ENCODE results near the gene DERA. TPM values are rescaled to one million over a fixed set of nuclear protein-coding genes. Genes with fewer than 3 reads are reported as not detected.
A peak's percentile ranks its signal among the peaks of the same experiment; 100 is the strongest.

The DERA gene
- total RNA-seq, 1 donor from 2014 or later = 20.2 TPM

DNA sequence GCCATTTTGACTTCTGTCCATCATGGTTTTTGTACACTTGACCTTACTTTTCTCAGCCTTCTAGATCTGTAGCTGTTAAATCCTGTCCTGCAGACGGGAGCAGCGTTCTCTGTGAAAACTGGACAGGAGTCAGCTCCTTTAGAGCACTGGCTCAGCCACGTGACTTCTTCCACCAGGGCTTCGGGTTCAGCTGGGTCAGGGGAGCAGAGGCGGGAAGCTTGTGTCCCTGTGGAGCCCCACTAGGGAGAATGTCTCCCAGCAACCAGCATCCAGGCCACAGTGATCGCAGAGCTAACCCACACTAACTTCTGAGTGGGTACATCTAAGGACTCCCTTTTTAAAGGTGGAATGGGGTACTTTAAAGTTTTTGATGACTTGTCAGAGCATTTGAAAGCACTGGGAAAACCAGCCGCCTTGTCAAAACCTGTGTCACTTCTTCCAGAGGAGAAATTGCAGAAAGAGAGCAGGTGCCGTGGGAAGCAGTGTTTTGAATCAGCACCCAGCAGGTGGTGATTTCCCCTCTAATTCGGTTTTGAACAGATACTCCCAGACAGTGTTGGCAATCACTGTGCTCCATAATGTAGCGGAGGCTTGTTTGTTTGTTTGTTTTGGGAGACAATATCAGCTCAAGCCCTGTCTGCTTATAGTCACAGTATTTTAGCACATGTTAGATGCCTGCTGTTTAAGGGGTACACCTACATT is 17.9 kb downstream of the DERA start:
- H3K27me3 ChIP-seq (ENCODE audit: low read depth) = no peaks in the 10 kb centered on the region
- no peak overlapping the region for H3K4me3 ChIP-seq
- no peak overlapping the region for H3K27ac ChIP-seq (replicated peaks)
- intact Hi-C loops (cut with micrococcal nuclease) = no loop called here
- H3K9me3 ChIP-seq (replicated peaks) = no peaks in the 10 kb centered on the region
- peak; percentile 21 for DNase-seq
- H3K36me3 ChIP-seq = no peaks in the 10 kb centered on the region
- TF ChIP-seq, protein P1, sequence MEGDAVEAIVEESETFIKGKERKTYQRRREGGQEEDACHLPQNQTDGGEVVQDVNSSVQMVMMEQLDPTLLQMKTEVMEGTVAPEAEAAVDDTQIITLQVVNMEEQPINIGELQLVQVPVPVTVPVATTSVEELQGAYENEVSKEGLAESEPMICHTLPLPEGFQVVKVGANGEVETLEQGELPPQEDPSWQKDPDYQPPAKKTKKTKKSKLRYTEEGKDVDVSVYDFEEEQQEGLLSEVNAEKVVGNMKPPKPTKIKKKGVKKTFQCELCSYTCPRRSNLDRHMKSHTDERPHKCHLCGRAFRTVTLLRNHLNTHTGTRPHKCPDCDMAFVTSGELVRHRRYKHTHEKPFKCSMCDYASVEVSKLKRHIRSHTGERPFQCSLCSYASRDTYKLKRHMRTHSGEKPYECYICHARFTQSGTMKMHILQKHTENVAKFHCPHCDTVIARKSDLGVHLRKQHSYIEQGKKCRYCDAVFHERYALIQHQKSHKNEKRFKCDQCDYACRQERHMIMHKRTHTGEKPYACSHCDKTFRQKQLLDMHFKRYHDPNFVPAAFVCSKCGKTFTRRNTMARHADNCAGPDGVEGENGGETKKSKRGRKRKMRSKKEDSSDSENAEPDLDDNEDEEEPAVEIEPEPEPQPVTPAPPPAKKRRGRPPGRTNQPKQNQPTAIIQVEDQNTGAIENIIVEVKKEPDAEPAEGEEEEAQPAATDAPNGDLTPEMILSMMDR (IDR thresholded peaks at IDR 0.05; ENCODE audit: borderline replicate concordance) = no peak
- peaks cover 19% of the 10 kb centered on the region for H3K4me1 ChIP-seq

DNA sequence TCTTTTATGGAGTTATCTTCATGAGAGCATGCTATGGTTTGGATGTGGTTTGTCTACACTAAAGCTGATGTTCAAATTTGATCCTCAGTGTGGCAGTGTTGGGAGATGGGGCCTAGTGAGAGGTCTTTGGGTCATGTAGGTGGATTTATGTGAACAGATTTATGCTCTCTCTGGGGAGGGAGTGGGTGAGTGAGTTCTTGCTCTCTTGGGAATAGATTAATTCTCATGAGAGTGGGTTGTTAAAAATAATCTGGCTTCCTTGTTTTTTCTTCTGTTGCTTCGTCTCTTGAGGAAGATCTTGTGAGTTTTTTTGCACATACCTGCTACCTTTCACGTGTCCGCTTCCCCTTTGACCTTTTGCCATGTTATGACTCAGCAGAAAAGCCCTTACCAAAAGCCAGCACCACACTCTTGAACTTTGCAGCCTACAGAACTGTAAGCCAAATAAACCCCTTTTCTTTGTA is 20.5 kb downstream of the DERA start:
- no peaks in the 10 kb centered on the region for H3K36me3 ChIP-seq
- peaks cover 4% of the 10 kb centered on the region for H3K9me3 ChIP-seq (replicated peaks)
- H3K27ac ChIP-seq (replicated peaks) = no peak overlapping the region
- H3K4me1 ChIP-seq = peaks cover 19% of the 10 kb centered on the region
- intact Hi-C loops (cut with micrococcal nuclease) = no loop called here
- no peaks in the 10 kb centered on the region for H3K27me3 ChIP-seq (ENCODE audit: low read depth)
- DNase-seq = no peak
- TF ChIP-seq, protein P1 (IDR thresholded peaks at IDR 0.05; ENCODE audit: borderline replicate concordance) = no peak
- no peak overlapping the region for H3K4me3 ChIP-seq

DNA sequence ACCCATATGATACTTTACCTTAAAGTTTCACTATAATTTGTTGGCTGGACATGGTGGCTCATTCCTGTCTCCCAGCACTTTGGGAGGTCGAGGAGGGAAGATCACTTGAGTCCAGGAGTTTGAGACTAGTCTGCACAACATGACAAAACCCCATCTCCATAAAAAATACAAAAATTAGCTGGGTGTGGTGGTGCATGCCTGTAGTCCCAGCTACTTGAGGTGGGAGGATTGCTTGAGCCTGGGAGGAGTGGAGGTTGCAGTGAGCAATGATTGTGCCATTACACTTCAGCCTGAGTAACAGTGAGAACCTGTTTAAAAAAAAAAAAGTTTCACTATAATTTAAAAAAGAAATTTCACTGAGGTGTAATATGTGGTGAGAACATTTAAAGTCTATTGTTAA is 21.2 kb downstream of the DERA start:
- H3K4me1 ChIP-seq = peaks cover 19% of the 10 kb centered on the region
- intact Hi-C loops (cut with micrococcal nuclease) = no loop called here
- H3K4me3 ChIP-seq = no peak overlapping the region
- H3K27ac ChIP-seq (replicated peaks) = no peak overlapping the region
- no peak for DNase-seq
- no peaks in the 10 kb centered on the region for H3K36me3 ChIP-seq
- TF ChIP-seq, protein P1 (IDR thresholded peaks at IDR 0.05; ENCODE audit: borderline replicate concordance) = no peak
- H3K9me3 ChIP-seq (replicated peaks) = peaks cover 4% of the 10 kb centered on the region
- no peaks in the 10 kb centered on the region for H3K27me3 ChIP-seq (ENCODE audit: low read depth)

DNA sequence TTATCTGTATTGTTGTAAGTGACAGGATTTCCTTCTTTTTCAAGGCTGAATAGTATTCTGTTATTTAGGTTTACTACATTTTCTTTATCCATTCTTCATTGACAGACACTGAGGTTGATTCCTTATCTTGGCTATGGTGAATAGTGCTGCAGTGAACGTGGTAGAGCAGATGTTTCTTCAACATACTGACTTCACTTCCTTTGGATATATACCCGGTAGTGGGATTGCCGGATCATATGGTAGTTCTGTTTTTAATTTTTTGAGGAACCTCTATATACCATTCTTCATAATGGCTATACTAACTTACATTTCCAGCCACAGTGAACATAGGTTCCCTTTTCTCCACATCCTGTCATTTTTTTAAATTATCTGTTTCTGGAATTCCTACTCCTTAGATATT is 21.8 kb downstream of the DERA start:
- DNase-seq = no peak
- H3K36me3 ChIP-seq = no peaks in the 10 kb centered on the region
- TF ChIP-seq, protein P1 (IDR thresholded peaks at IDR 0.05; ENCODE audit: borderline replicate concordance) = no peak
- peaks cover 5% of the 10 kb centered on the region for H3K9me3 ChIP-seq (replicated peaks)
- no peak overlapping the region for H3K27ac ChIP-seq (replicated peaks)
- intact Hi-C loops (cut with micrococcal nuclease) = no loop called here
- no peak overlapping the region for H3K4me3 ChIP-seq
- H3K4me1 ChIP-seq = peaks cover 16% of the 10 kb centered on the region
- H3K27me3 ChIP-seq (ENCODE audit: low read depth) = no peaks in the 10 kb centered on the region

DNA sequence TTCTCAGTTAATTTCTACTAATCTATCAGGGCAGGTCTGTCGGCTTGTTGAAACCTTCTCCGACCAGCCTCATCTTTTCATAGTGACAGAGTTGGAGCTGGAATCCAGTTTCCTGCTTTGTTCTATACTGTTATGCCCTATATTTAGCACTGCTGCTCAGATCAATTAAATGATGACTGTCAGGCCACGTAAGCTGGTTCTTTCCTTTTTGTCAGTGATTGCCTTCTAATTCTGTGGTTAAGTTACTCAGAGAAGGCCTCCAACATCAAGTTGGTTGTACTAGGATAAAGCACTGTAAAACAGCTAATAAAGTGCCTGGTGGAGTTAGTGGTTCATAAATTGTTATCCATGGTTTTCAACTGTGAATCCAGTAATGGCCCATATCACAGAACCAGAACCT is 22.6 kb downstream of the DERA start:
- peaks cover under 1% of the 10 kb centered on the region for H3K36me3 ChIP-seq
- H3K4me1 ChIP-seq = peaks cover 8% of the 10 kb centered on the region
- no peak overlapping the region for H3K4me3 ChIP-seq
- intact Hi-C loops (cut with micrococcal nuclease) = no loop called here
- no peak overlapping the region for H3K27ac ChIP-seq (replicated peaks)
- H3K27me3 ChIP-seq (ENCODE audit: low read depth) = no peaks in the 10 kb centered on the region
- H3K9me3 ChIP-seq (replicated peaks) = peaks cover 13% of the 10 kb centered on the region
- DNase-seq = no peak
- TF ChIP-seq, protein P1 (IDR thresholded peaks at IDR 0.05; ENCODE audit: borderline replicate concordance) = no peak
